Measurements from ENCODE around the gene CSAG3. TPM values are rescaled to one million over a fixed set of nuclear protein-coding genes. Genes with fewer than 3 reads are reported as not detected.
"Not testable (repeated sequence)": the region's sequence is repeated elsewhere in the genome, so short reads cannot be mapped to it uniquely, and the experiment has no call there.

The CSAG3 gene
- total and polyA plus RNA-seq, 10 of the 15 experiments (the other 5 are each of a cell fraction or from before 2014, with no cell fraction given), result 0.14 to 1.2 (median 0.40) TPM; not detected in 3

GRCh38 chrX:152759544-152759943 lies 526 bp downstream of the CSAG3 start:
- SMC1A ChIA-PET (ENCODE audit: uncharacterized antibody, unreplicated experiment); intact Hi-C loops (cut with micrococcal nuclease; ENCODE audit: unreplicated experiment); H3K9ac ChIP-seq (ENCODE audit: control insufficient read depth, insufficient read depth, low read length); H3K36me3 ChIP-seq (ENCODE audit: control insufficient read depth in 2 of 2, insufficient read depth in 2 of 2, low read length in 1 of 2); H3K79me2 ChIP-seq (ENCODE audit: control insufficient read depth, insufficient read depth, low read length); ATAC-seq; BruUV-seq (replicated peaks); FAIRE-seq; H3K4me2 ChIP-seq (ENCODE audit: control insufficient read depth, insufficient read depth); H3K27me3 ChIP-seq (replicated peaks in 1 of 2; ENCODE audit: control insufficient read depth in 2 of 2, insufficient read depth in 2 of 2, low read length in 1 of 2); H4K20me1 ChIP-seq (ENCODE audit: control insufficient read depth, insufficient read depth); CTCF ChIA-PET; H3K9me3 ChIP-seq (replicated peaks; ENCODE audit: control insufficient read depth, insufficient read depth, low read length); H2AFZ ChIP-seq (ENCODE audit: control insufficient read depth, low read depth, low read length); POLR2A ChIA-PET; H3K4me1 ChIP-seq (ENCODE audit: control insufficient read depth, insufficient read depth, low read length); RAD21 ChIA-PET (ENCODE audit: unreplicated experiment); DNase-seq (ENCODE audit: low read depth, low spot score); H3K4me3 ChIP-seq; H3K27ac ChIP-seq (ENCODE audit: control insufficient read depth, insufficient read depth): not testable (repeated sequence)
- whole genome bisulfite sequencing (ENCODE audit: insufficient coverage, insufficient replicate concordance, low lambda C conversion rate, missing lambda C conversion rate), result 28% methylated on average over 3 of the region's 7 CpGs
- in situ Hi-C loops (cut with MboI), result loop anchor here (25.0 kb wide), 1 partner anchor 97 kb away; no protein-coding TSS in a partner anchor

GRCh38 chrX:152761582-152761981 lies 2.6 kb downstream of the CSAG3 start:
- SMC1A ChIA-PET (ENCODE audit: uncharacterized antibody, unreplicated experiment); intact Hi-C loops (cut with micrococcal nuclease; ENCODE audit: unreplicated experiment); H3K27ac ChIP-seq (ENCODE audit: control insufficient read depth, insufficient read depth); H3K9ac ChIP-seq (ENCODE audit: control insufficient read depth, insufficient read depth, low read length); RAD21 ChIA-PET (ENCODE audit: unreplicated experiment); DNase-seq (ENCODE audit: low read depth, low spot score); H3K9me3 ChIP-seq (replicated peaks; ENCODE audit: control insufficient read depth, insufficient read depth, low read length); H2AFZ ChIP-seq (ENCODE audit: control insufficient read depth, low read depth, low read length); H3K27me3 ChIP-seq (replicated peaks in 1 of 2; ENCODE audit: control insufficient read depth in 2 of 2, insufficient read depth in 2 of 2, low read length in 1 of 2); H3K79me2 ChIP-seq (ENCODE audit: control insufficient read depth, insufficient read depth, low read length); BruUV-seq (replicated peaks); H3K4me3 ChIP-seq; H3K4me1 ChIP-seq (ENCODE audit: control insufficient read depth, insufficient read depth, low read length); H4K20me1 ChIP-seq (ENCODE audit: control insufficient read depth, insufficient read depth); ATAC-seq; CTCF ChIA-PET; POLR2A ChIA-PET; H3K36me3 ChIP-seq (ENCODE audit: control insufficient read depth in 2 of 2, insufficient read depth in 2 of 2, low read length in 1 of 2); FAIRE-seq; H3K4me2 ChIP-seq (ENCODE audit: control insufficient read depth, insufficient read depth): not testable (repeated sequence)
- WGBS (ENCODE audit: insufficient coverage, insufficient replicate concordance, low lambda C conversion rate, missing lambda C conversion rate), result 0% methylated on average over 2 of the region's 7 CpGs
- in situ Hi-C loops (cut with MboI), result loop anchor here (25.0 kb wide), 1 partner anchor 99 kb away; no protein-coding TSS in a partner anchor

GRCh38 chrX:152766562-152766961 lies 7.5 kb downstream of the CSAG3 start:
- POLR2A ChIA-PET; RAD21 ChIA-PET (ENCODE audit: unreplicated experiment); DNase-seq (ENCODE audit: low read depth, low spot score): not testable (repeated sequence)

GRCh38 chrX:152769549-152770289 lies 10.7 kb downstream of the CSAG3 start, which contains the start of gene MAGEA6:
Gene MAGEA6 (minus strand): TSS chrX:152769689. CDS start chrX:152767650, 2,039 bp downstream.
- intact Hi-C loops (cut with micrococcal nuclease; ENCODE audit: unreplicated experiment); SMC1A ChIA-PET (ENCODE audit: uncharacterized antibody, unreplicated experiment); H3K36me3 ChIP-seq (ENCODE audit: control insufficient read depth in 2 of 2, insufficient read depth in 2 of 2, low read length in 1 of 2); H3K27ac ChIP-seq (ENCODE audit: control insufficient read depth, insufficient read depth); H4K20me1 ChIP-seq (ENCODE audit: control insufficient read depth, insufficient read depth); H3K9ac ChIP-seq (ENCODE audit: control insufficient read depth, insufficient read depth, low read length); RAD21 ChIA-PET (ENCODE audit: unreplicated experiment); BruUV-seq (replicated peaks); DNase-seq (ENCODE audit: low read depth, low spot score); POLR2A ChIA-PET; H3K4me1 ChIP-seq (ENCODE audit: control insufficient read depth, insufficient read depth, low read length); ATAC-seq; H3K4me2 ChIP-seq (ENCODE audit: control insufficient read depth, insufficient read depth); H3K9me3 ChIP-seq (replicated peaks; ENCODE audit: control insufficient read depth, insufficient read depth, low read length); H3K27me3 ChIP-seq (replicated peaks in 1 of 2; ENCODE audit: control insufficient read depth in 2 of 2, insufficient read depth in 2 of 2, low read length in 1 of 2); CTCF ChIA-PET; H3K4me3 ChIP-seq; H3K79me2 ChIP-seq (ENCODE audit: control insufficient read depth, insufficient read depth, low read length); H2AFZ ChIP-seq (ENCODE audit: control insufficient read depth, low read depth, low read length); FAIRE-seq: not testable (repeated sequence)
- WGBS (ENCODE audit: insufficient coverage, insufficient replicate concordance, low lambda C conversion rate, missing lambda C conversion rate), result no CpG with 5 or more reads among the region's 29 CpGs
- in situ Hi-C loops (cut with MboI), result loop anchor here (25.0 kb wide), 1 partner anchor 107 kb away; no protein-coding TSS in a partner anchor

More at GRCh38 chrX:152766562-152766961, 7.5 kb downstream of the CSAG3 start:
- BruUV-seq (replicated peaks); intact Hi-C loops (cut with micrococcal nuclease; ENCODE audit: unreplicated experiment); H3K4me3 ChIP-seq; H4K20me1 ChIP-seq (ENCODE audit: control insufficient read depth, insufficient read depth); H3K36me3 ChIP-seq (ENCODE audit: control insufficient read depth in 2 of 2, insufficient read depth in 2 of 2, low read length in 1 of 2); ATAC-seq; H3K4me2 ChIP-seq (ENCODE audit: control insufficient read depth, insufficient read depth); H3K9me3 ChIP-seq (replicated peaks; ENCODE audit: control insufficient read depth, insufficient read depth, low read length); SMC1A ChIA-PET (ENCODE audit: uncharacterized antibody, unreplicated experiment); FAIRE-seq; H3K9ac ChIP-seq (ENCODE audit: control insufficient read depth, insufficient read depth, low read length); H2AFZ ChIP-seq (ENCODE audit: control insufficient read depth, low read depth, low read length); H3K4me1 ChIP-seq (ENCODE audit: control insufficient read depth, insufficient read depth, low read length); H3K27me3 ChIP-seq (replicated peaks in 1 of 2; ENCODE audit: control insufficient read depth in 2 of 2, insufficient read depth in 2 of 2, low read length in 1 of 2); H3K79me2 ChIP-seq (ENCODE audit: control insufficient read depth, insufficient read depth, low read length); H3K27ac ChIP-seq (ENCODE audit: control insufficient read depth, insufficient read depth): not testable (repeated sequence)
- CTCF ChIA-PET, result interaction anchor here (0.7 kb wide), 1 partner anchor 130 kb away, joined by 3 read pairs; no protein-coding TSS in a partner anchor
- WGBS (ENCODE audit: insufficient coverage, insufficient replicate concordance, low lambda C conversion rate, missing lambda C conversion rate), result 28% methylated on average over 9 of the region's 9 CpGs
- in situ Hi-C loops (cut with MboI), result loop anchor here (25.0 kb wide), 1 partner anchor 104 kb away; no protein-coding TSS in a partner anchor
